Liver (tissue), 9 donors: ENCODE data around the gene HNF4A. TPM values are rescaled to one million over a fixed set of nuclear protein-coding genes. Genes with fewer than 3 reads are reported as not detected.

Source experiments
- DNase-seq: peaks from one replicate; pipeline ENCODE4 v3.0.0-alpha.2; 2017; ENCODE audit warnings: low spot score
- H3K27ac ChIP-seq, 2 donors: one replicate each; pipeline ENCODE4 v1.7.0; 2013; ENCODE audit warnings: inconsistent platforms in 2 of 2, low read length in 2 of 2, control low read depth in 1 of 2, low read depth in 1 of 2, mild to moderate bottlenecking in 1 of 2
- H3K27me3 ChIP-seq, 4 donors: one replicate each; pipeline versions ENCODE4 v1.6.1 to v1.7.0; 2013; ENCODE audit warnings: low read length in 3 of 4, inconsistent platforms in 1 of 4, mild to moderate bottlenecking in 1 of 4, moderate library complexity in 1 of 4; ENCODE audit not compliant: control insufficient read depth in 4 of 4, insufficient read depth in 4 of 4
- H3K36me3 ChIP-seq, 4 donors: one replicate each; pipeline versions ENCODE4 v1.6.1 to v1.7.0; 2013; ENCODE audit warnings: low read length in 3 of 4, mild to moderate bottlenecking in 3 of 4, low read depth in 1 of 4, moderate library complexity in 1 of 4; ENCODE audit not compliant: control insufficient read depth in 4 of 4, insufficient read depth in 3 of 4
- H3K4me1 ChIP-seq, 4 donors: one replicate each; pipeline versions ENCODE4 v1.6.1 to v1.7.0; 2013; ENCODE audit warnings: low read length in 3 of 4, mild to moderate bottlenecking in 3 of 4, moderate library complexity in 1 of 4; ENCODE audit not compliant: control insufficient read depth in 4 of 4, insufficient read depth in 4 of 4
- H3K4me3 ChIP-seq, 3 donors: one replicate each; pipeline versions ENCODE4 v1.6.1 to v1.7.0; 2013; ENCODE audit warnings: low read length in 3 of 3, control low read depth in 1 of 3, low read depth in 1 of 3, mild to moderate bottlenecking in 1 of 3
- H3K9ac ChIP-seq, 2 donors: one replicate each; pipeline ENCODE4 v1.7.0; 2013; ENCODE audit warnings: low read length in 2 of 2, mild to moderate bottlenecking in 2 of 2, moderate library complexity in 2 of 2, control low read depth in 1 of 2, low read depth in 1 of 2
- H3K9me3 ChIP-seq, 4 donors: one replicate each; pipeline versions ENCODE4 v1.6.1 to v1.7.0; 2013; ENCODE audit warnings: low read length in 3 of 4; ENCODE audit not compliant: control insufficient read depth in 4 of 4
- EGR1 ChIP-seq, 2 donors: IDR thresholded peaks; 2 replicates each; pipeline ENCODE4 v1.6.1; 2016 to 2018; ENCODE audit warnings: antibody characterized with exemption in 2 of 2, low read depth in 2 of 2
- FOXA2 ChIP-seq: IDR thresholded peaks from 2 replicates; pipeline ENCODE4 v1.6.1; 2016; ENCODE audit warnings: antibody characterized with exemption
- HNF4A ChIP-seq, 2 donors: conservative IDR thresholded peaks; 2 replicates each; pipeline ENCODE4 v1.6.1; 2016; ENCODE audit warnings: antibody characterized with exemption in 2 of 2, mild to moderate bottlenecking in 2 of 2
- NR2F2 ChIP-seq: IDR thresholded peaks from 2 replicates; pipeline ENCODE4 v1.6.1; 2016; ENCODE audit warnings: antibody characterized with exemption
- SP1 ChIP-seq: IDR thresholded peaks from 2 replicates; pipeline ENCODE4 v1.6.1; 2018; ENCODE audit warnings: antibody characterized with exemption, mild to moderate bottlenecking
- TAF1 ChIP-seq: conservative IDR thresholded peaks from 2 replicates; pipeline ENCODE4 v1.6.1; 2016; ENCODE audit warnings: antibody characterized with exemption, mild to moderate bottlenecking
- YY1 ChIP-seq: IDR thresholded peaks from 2 replicates; pipeline ENCODE4 v1.6.1; 2016; ENCODE audit warnings: antibody characterized with exemption, mild to moderate bottlenecking
- WGBS: extraction: QIAGEN DNeasy Blood & Tissue Kit; methylation state at CpG from one replicate; pipeline ENCODE4 v1.1.7; 2013; 5-methylcytosine and 5-hydroxymethylcytosine counted together
- polyA plus RNA-seq, 2 donors: library from polyadenylated mRNA; stranded (reverse) in 1 of 2; unstranded in 1 of 2; fragments of 200-250 nt in 1 of 2; fragments of >200 nt in 1 of 2; fragmentation: Nextera tagmentation in 1 of 2; extraction: Ambion mirVana in 1 of 2; gene quantifications; one replicate each; pipeline versions ENCODE4 v1.2.1 to v1.2.3, GENCODE V29; 2013 to 2015
- total RNA-seq, 2 donors: library from RNA; depleted of rRNA; stranded (reverse); fragments of >200 nt; gene quantifications; one replicate each; pipeline ENCODE4 v1.2.3, GENCODE V29; 2014
- TF ChIP-seq, protein P1 (sequence below): IDR thresholded peaks from 2 replicates; pipeline ENCODE4 v1.6.1; 2016; ENCODE audit warnings: antibody characterized with exemption
- TF ChIP-seq, protein P2 (sequence below): IDR thresholded peaks from 2 replicates; pipeline ENCODE4 v1.6.1; 2016; ENCODE audit warnings: antibody characterized with exemption, mild to moderate bottlenecking
- TF ChIP-seq, protein P3 (sequence below): IDR thresholded peaks from 2 replicates; pipeline ENCODE4 v1.6.1; 2016; ENCODE audit warnings: antibody characterized with exemption
- TF ChIP-seq, protein P4 (sequence below): fragments of 150-350 bp; IDR thresholded peaks from 2 replicates; pipeline ENCODE4 v1.5.1; 2017; ENCODE audit warnings: improper control_type of control experiment, low read depth, low read length; ENCODE audit not compliant: missing input control
- donor health status: healthy.
- donor health status: healthy.
- donor health status: healthy.
- donor health status: healthy.
- donor health status: healthy.

The HNF4A gene
- total and polyA plus RNA-seq, 4 donors, result 51.7 to 171 (median 86.0) TPM

DNA sequence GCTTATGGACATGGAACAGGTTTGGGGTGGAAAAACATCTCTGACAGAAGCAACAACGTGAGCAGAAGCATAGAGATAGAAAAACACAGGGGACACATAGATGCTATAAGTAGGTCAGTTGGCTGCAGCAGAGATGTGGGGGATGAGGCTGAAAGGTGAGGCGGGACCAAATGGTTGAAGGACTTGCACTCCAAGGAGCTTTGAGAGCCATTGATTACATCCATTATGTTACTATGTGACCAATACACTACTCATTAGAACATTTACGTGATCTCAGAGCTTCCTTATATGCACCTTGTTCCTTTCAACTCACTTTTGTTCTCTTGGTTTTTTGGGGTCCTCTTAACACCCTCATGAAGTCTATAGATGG lies 72.3 kb downstream of the HNF4A start:
- DNase-seq, result no peak
- H3K9me3 ChIP-seq, result no peaks in the 10 kb centered on the region
- TF ChIP-seq YY1, result no peak
- WGBS, result 94% methylated on average over 3 of the region's 3 CpGs
- no peak overlapping the region for H3K9ac ChIP-seq
- peaks cover 15 to 54% (median 49%) of the 10 kb centered on the region in 4 donors for H3K36me3 ChIP-seq
- H3K4me1 ChIP-seq, result peaks cover 0 to 37% (median 21%) of the 10 kb centered on the region in 4 donors
- no peaks in the 10 kb centered on the region for H3K27me3 ChIP-seq
- H3K4me3 ChIP-seq, result no peak overlapping the region
- H3K27ac ChIP-seq, result no peak overlapping the region

DNA sequence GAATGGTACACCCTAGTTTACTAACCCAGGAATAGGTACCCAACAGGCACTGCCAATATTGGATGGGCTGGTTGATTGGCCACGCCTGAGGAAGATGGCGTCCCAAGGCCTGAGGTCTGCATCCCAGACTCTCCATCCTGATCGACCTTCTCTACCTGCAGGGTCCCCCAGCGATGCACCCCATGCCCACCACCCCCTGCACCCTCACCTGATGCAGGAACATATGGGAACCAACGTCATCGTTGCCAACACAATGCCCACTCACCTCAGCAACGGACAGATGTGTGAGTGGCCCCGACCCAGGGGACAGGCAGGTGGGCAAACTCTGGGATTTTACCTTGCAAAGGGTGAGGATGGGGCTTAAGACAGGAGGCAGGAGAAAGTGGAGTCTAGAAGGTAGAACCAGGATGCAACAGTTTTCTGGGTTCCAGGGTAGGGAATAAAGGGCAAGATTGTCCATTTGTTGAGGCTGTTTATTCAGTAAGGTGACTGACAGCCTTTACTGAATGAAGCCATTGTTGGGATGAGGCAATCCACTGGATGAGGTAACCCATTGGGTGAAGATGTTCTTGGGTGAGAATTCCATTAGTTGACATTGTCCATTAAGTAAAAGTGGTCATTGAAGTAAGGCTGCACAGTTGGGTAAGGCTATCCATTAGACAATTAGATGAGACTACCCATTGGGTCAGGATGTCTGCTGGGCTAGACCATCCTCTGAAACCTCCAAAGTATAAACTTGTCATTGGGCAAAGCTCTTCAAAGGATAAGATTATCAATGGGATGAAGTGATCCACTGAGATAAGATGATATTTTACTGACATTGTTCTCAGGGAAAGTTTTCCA lies 72.9 kb downstream of the HNF4A start:
- H3K27me3 ChIP-seq, result no peaks in the 10 kb centered on the region
- no peak overlapping the region for H3K4me3 ChIP-seq
- TF ChIP-seq, protein P1, sequence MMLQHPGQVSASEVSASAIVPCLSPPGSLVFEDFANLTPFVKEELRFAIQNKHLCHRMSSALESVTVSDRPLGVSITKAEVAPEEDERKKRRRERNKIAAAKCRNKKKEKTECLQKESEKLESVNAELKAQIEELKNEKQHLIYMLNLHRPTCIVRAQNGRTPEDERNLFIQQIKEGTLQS, result peak; percentile 26
- TF ChIP-seq TAF1, result no peak
- no peaks in the 10 kb centered on the region for H3K9me3 ChIP-seq
- peaks cover 15 to 51% (median 46%) of the 10 kb centered on the region in 4 donors for H3K36me3 ChIP-seq
- DNase-seq, result no peak
- WGBS, result 94% methylated on average over 8 of the region's 8 CpGs
- H3K27ac ChIP-seq, result no peak overlapping the region
- H3K9ac ChIP-seq, result no peak overlapping the region
- H3K4me1 ChIP-seq, result peaks cover 0 to 40% (median 24%) of the 10 kb centered on the region in 4 donors

DNA sequence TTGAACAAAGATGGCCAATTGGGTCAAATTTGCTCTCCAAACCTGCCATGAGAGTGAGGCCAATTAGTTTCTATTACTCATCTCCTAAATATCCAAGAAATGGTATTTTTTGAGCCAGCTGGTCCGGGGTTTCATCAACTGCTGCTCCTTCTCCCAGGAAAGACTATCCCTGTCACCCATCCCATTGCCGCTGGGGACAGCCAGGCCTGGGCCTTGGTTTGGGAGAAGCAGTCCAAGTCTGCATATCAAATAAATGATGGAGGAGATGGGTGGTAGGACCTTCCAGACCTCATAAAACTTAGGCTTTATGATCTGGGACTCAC lies 73.5 kb downstream of the HNF4A start:
- Histone ChIP-seq H3K4me3 (no peak overlapping the region), H3K27ac (no peak overlapping the region), H3K9me3 (no peaks in the 10 kb centered on the region), H3K36me3 (peaks cover 15 to 45% (median 41%) of the 10 kb centered on the region in 4 donors), H3K4me1 (peaks cover 0 to 39% (median 23%) of the 10 kb centered on the region in 4 donors), H3K27me3 (no peaks in the 10 kb centered on the region), H3K9ac (no peak overlapping the region)
- no peak for DNase-seq
- no peak for TF ChIP-seq YY1
- 91% methylated on average over 2 of the region's 2 CpGs for WGBS

DNA sequence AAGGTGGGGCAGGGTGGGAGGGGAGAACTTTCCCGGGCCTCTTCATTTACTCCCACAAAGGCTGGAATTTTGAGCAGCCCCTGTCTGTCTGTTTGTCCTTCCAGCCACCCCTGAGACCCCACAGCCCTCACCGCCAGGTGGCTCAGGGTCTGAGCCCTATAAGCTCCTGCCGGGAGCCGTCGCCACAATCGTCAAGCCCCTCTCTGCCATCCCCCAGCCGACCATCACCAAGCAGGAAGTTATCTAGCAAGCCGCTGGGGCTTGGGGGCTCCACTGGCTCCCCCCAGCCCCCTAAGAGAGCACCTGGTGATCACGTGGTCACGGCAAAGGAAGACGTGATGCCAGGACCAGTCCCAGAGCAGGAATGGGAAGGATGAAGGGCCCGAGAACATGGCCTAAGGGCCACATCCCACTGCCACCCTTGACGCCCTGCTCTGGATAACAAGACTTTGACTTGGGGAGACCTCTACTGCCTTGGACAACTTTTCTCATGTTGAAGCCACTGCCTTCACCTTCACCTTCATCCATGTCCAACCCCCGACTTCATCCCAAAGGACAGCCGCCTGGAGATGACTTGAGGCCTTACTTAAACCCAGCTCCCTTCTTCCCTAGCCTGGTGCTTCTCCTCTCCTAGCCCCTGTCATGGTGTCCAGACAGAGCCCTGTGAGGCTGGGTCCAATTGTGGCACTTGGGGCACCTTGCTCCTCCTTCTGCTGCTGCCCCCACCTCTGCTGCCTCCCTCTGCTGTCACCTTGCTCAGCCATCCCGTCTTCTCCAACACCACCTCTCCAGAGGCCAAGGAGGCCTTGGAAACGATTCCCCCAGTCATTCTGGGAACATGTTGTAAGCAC lies 74.1 kb downstream of the HNF4A start:
- Histone ChIP-seq H3K27ac (peak overlapping the region in 1 of 2 donors; percentile 9), H3K9me3 (no peaks in the 10 kb centered on the region), H3K27me3 (no peaks in the 10 kb centered on the region), H3K4me1 (peaks cover 0 to 40% (median 26%) of the 10 kb centered on the region in 4 donors), H3K36me3 (peaks cover 13 to 39% (median 36%) of the 10 kb centered on the region in 4 donors), H3K4me3 (no peak overlapping the region), H3K9ac (peak overlapping the region in 1 of 2 donors; percentile 5)
- no peak for DNase-seq
- WGBS, result 87% methylated on average over 17 of the region's 17 CpGs
- TF ChIP-seq FOXA2 (no peak), EGR1 (IDR thresholded peaks at IDR 0.05; ENCODE audit: low read depth in 2 of 2) (no peak), YY1 (no peak), TAF1 (no peak), HNF4A (conservative IDR thresholded peaks at IDR 0.05) (no peak), SP1 (no peak), NR2F2 (no peak)
- TF ChIP-seq, protein P2, sequence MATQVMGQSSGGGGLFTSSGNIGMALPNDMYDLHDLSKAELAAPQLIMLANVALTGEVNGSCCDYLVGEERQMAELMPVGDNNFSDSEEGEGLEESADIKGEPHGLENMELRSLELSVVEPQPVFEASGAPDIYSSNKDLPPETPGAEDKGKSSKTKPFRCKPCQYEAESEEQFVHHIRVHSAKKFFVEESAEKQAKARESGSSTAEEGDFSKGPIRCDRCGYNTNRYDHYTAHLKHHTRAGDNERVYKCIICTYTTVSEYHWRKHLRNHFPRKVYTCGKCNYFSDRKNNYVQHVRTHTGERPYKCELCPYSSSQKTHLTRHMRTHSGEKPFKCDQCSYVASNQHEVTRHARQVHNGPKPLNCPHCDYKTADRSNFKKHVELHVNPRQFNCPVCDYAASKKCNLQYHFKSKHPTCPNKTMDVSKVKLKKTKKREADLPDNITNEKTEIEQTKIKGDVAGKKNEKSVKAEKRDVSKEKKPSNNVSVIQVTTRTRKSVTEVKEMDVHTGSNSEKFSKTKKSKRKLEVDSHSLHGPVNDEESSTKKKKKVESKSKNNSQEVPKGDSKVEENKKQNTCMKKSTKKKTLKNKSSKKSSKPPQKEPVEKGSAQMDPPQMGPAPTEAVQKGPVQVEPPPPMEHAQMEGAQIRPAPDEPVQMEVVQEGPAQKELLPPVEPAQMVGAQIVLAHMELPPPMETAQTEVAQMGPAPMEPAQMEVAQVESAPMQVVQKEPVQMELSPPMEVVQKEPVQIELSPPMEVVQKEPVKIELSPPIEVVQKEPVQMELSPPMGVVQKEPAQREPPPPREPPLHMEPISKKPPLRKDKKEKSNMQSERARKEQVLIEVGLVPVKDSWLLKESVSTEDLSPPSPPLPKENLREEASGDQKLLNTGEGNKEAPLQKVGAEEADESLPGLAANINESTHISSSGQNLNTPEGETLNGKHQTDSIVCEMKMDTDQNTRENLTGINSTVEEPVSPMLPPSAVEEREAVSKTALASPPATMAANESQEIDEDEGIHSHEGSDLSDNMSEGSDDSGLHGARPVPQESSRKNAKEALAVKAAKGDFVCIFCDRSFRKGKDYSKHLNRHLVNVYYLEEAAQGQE, result no peak
- TF ChIP-seq, protein P3, sequence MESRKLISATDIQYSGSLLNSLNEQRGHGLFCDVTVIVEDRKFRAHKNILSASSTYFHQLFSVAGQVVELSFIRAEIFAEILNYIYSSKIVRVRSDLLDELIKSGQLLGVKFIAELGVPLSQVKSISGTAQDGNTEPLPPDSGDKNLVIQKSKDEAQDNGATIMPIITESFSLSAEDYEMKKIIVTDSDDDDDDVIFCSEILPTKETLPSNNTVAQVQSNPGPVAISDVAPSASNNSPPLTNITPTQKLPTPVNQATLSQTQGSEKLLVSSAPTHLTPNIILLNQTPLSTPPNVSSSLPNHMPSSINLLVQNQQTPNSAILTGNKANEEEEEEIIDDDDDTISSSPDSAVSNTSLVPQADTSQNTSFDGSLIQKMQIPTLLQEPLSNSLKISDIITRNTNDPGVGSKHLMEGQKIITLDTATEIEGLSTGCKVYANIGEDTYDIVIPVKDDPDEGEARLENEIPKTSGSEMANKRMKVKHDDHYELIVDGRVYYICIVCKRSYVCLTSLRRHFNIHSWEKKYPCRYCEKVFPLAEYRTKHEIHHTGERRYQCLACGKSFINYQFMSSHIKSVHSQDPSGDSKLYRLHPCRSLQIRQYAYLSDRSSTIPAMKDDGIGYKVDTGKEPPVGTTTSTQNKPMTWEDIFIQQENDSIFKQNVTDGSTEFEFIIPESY, result no peak
- TF ChIP-seq, protein P4, sequence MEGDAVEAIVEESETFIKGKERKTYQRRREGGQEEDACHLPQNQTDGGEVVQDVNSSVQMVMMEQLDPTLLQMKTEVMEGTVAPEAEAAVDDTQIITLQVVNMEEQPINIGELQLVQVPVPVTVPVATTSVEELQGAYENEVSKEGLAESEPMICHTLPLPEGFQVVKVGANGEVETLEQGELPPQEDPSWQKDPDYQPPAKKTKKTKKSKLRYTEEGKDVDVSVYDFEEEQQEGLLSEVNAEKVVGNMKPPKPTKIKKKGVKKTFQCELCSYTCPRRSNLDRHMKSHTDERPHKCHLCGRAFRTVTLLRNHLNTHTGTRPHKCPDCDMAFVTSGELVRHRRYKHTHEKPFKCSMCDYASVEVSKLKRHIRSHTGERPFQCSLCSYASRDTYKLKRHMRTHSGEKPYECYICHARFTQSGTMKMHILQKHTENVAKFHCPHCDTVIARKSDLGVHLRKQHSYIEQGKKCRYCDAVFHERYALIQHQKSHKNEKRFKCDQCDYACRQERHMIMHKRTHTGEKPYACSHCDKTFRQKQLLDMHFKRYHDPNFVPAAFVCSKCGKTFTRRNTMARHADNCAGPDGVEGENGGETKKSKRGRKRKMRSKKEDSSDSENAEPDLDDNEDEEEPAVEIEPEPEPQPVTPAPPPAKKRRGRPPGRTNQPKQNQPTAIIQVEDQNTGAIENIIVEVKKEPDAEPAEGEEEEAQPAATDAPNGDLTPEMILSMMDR, result no peak
- TF ChIP-seq, protein P1, result no peak
